ENCODE measurements around the gene KRT84.

The KRT84 gene

GRCh38 chr12:52356762-52357580, 28.5 kb downstream of the KRT84 start:
- Histone ChIP-seq H3K9me3 (ENCODE audit: insufficient read depth, low read depth, low read length) (no peaks in the 10 kb centered on the region), H3K36me3 (ENCODE audit: insufficient read depth, low read length) (no peaks in the 10 kb centered on the region), H3K4me3 (ENCODE audit: low read length, poor library complexity, severe bottlenecking) (no peak overlapping the region), H3K4me2 (ENCODE audit: low read depth, low read length, poor library complexity, severe bottlenecking) (no peak overlapping the region), H2AFZ (ENCODE audit: low read length) (no peak overlapping the region), H3K79me2 (ENCODE audit: insufficient read depth, low read length) (no peaks in the 10 kb centered on the region), H4K20me1 (ENCODE audit: insufficient read depth, low read length, poor library complexity, severe bottlenecking) (no peaks in the 10 kb centered on the region), H3K9ac (ENCODE audit: low read depth, low read length, poor library complexity, severe bottlenecking) (no peak overlapping the region), H3K4me1 (ENCODE audit: insufficient read depth, low read length, poor library complexity, severe bottlenecking) (peaks cover 68% of the 10 kb centered on the region), H3K9me2 (replicated peaks; ENCODE audit: low read depth, low read length) (no peaks in the 10 kb centered on the region), H3K27me3 (ENCODE audit: insufficient read depth, low read length, poor library complexity, severe bottlenecking) (no peaks in the 10 kb centered on the region), H3F3A (ENCODE audit: low read depth) (no peaks in the 10 kb centered on the region)
- TF ChIP-seq CTCF (conservative IDR thresholded peaks at IDR 0.05; ENCODE audit: low read length) (no peak), EZH2phosphoT487 (IDR thresholded peaks at IDR 0.05; ENCODE audit: borderline replicate concordance) (no peak)

GRCh38 chr12:52356031-52356761, 29.3 kb downstream of the KRT84 start:
- H3K9ac ChIP-seq (ENCODE audit: low read depth, low read length, poor library complexity, severe bottlenecking): no peak overlapping the region
- no peak for TF ChIP-seq EZH2phosphoT487 (IDR thresholded peaks at IDR 0.05; ENCODE audit: borderline replicate concordance)
- TF ChIP-seq CTCF (conservative IDR thresholded peaks at IDR 0.05; ENCODE audit: low read length): no peak
- no peak overlapping the region for H3K4me3 ChIP-seq (ENCODE audit: low read length, poor library complexity, severe bottlenecking)
- H3K9me3 ChIP-seq (ENCODE audit: insufficient read depth, low read depth, low read length): no peaks in the 10 kb centered on the region
- H3F3A ChIP-seq (ENCODE audit: low read depth): no peaks in the 10 kb centered on the region
- H3K9me2 ChIP-seq (replicated peaks; ENCODE audit: low read depth, low read length): no peaks in the 10 kb centered on the region
- peaks cover 68% of the 10 kb centered on the region for H3K4me1 ChIP-seq (ENCODE audit: insufficient read depth, low read length, poor library complexity, severe bottlenecking)
- H3K79me2 ChIP-seq (ENCODE audit: insufficient read depth, low read length): no peaks in the 10 kb centered on the region
- no peaks in the 10 kb centered on the region for H3K27me3 ChIP-seq (ENCODE audit: insufficient read depth, low read length, poor library complexity, severe bottlenecking)
- no peak overlapping the region for H3K4me2 ChIP-seq (ENCODE audit: low read depth, low read length, poor library complexity, severe bottlenecking)
- no peaks in the 10 kb centered on the region for H3K36me3 ChIP-seq (ENCODE audit: insufficient read depth, low read length)
- H2AFZ ChIP-seq (ENCODE audit: low read length): no peak overlapping the region
- no peaks in the 10 kb centered on the region for H4K20me1 ChIP-seq (ENCODE audit: insufficient read depth, low read length, poor library complexity, severe bottlenecking)

- Histone ChIP-seq H3K9ac (ENCODE audit: low read depth, low read length, poor library complexity, severe bottlenecking) (no peak overlapping the region), H3K4me1 (ENCODE audit: insufficient read depth, low read length, poor library complexity, severe bottlenecking) (peaks cover 63% of the 10 kb centered on the region), H3K4me3 (ENCODE audit: low read length, poor library complexity, severe bottlenecking) (no peak overlapping the region), H3K36me3 (ENCODE audit: insufficient read depth, low read length) (no peaks in the 10 kb centered on the region), H3K9me2 (replicated peaks; ENCODE audit: low read depth, low read length) (no peaks in the 10 kb centered on the region), H3K9me3 (ENCODE audit: insufficient read depth, low read depth, low read length) (no peaks in the 10 kb centered on the region), H2AFZ (ENCODE audit: low read length) (no peak overlapping the region), H3K79me2 (ENCODE audit: insufficient read depth, low read length) (no peaks in the 10 kb centered on the region), H3K4me2 (ENCODE audit: low read depth, low read length, poor library complexity, severe bottlenecking) (no peak overlapping the region), H3K27me3 (ENCODE audit: insufficient read depth, low read length, poor library complexity, severe bottlenecking) (no peaks in the 10 kb centered on the region), H4K20me1 (ENCODE audit: insufficient read depth, low read length, poor library complexity, severe bottlenecking) (no peaks in the 10 kb centered on the region), H3F3A (ENCODE audit: low read depth) (no peaks in the 10 kb centered on the region)
- TF ChIP-seq CTCF (conservative IDR thresholded peaks at IDR 0.05; ENCODE audit: low read length): no peak
- TF ChIP-seq EZH2phosphoT487 (IDR thresholded peaks at IDR 0.05; ENCODE audit: borderline replicate concordance): no peak
Measured at GRCh38 chr12:52355176-52355575, 30.3 kb downstream of the KRT84 start.
